GM10266 (cell line): ENCODE results near the gene INO80D.
A peak's percentile ranks its signal among the peaks of the same experiment; 100 is the strongest.
"Not testable (repeated sequence)": the region's sequence is repeated elsewhere in the genome, so short reads cannot be mapped to it uniquely, and the experiment has no call there.

Source experiments
- DNase-seq: peaks from one replicate; pipeline ENCODE4 v3.0.0; 2012; ENCODE audit errors: extremely low spot score
- CTCF ChIP-seq: IDR thresholded peaks from 2 replicates; pipeline ENCODE4 v1.5.1; 2012; ENCODE audit warnings: mild to moderate bottlenecking, low read depth; ENCODE audit not compliant: control insufficient read depth, insufficient read depth; ENCODE audit errors: missing control alignments

Gene INO80D

DNA sequence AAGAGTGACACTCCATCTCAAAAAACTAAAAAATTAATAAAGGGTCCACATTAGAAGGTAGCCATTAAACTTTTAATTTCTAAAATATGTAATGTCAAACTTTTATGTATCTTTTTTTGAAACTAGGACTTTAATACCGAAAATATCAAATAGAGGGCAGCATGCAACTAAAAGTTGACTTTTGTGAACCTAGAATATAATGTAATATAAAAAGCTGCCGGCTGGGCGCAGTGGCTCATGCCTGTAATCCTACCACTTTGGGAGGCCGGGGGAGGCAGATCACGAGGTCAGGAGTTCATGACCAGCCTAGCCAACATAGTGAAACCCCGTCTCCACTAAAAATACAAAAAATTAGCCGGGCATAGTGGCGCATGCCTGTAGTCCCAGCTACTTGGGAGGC lies 62.8 kb downstream of the INO80D start:
- no peak for TF ChIP-seq CTCF
- DNase-seq = no peak

DNA sequence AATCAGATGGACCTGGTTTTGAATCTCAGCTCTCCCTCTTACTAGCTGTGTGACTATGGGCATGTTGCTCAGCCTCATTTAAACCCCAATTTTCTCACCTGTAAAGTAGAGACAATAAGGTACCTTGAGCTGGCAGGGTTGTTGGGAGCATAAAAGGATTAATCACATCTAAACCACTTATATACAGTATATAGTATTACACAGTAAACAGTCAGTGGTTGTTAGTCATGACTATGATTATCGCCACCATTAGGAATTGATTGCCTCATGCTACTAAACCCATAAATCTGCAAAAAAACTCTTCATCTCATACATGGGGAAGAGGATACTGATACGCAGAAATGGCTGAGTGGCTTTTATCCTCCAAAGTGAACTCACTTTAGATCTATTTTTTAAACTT lies 65.8 kb downstream of the INO80D start:
- DNase-seq = no peak
- no peak for TF ChIP-seq CTCF

DNA sequence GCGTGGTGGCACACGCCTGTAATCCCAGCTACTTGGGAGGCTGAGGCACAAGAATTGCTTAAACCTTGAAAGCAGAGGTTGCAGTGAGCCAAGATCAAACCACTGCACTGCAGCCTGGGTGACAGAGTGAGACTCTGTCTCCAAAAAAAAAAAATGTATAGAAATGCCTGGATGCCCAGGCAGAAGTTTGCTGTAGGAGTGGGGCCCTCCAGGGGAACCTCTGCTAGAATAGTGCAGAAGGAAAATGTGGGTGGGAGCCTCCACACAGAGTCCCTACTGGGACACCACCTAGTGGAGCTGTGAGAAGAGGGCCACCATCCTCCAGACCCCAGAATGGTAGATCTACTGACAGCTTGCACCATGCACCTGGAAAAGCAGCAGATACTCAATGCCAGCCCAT lies 70.2 kb downstream of the INO80D start:
- not testable (repeated sequence) for DNase-seq

GRCh38 chr2:206011795-206012194 lies 74.2 kb downstream of the INO80D start:
- DNase-seq = no peak
- no peak for TF ChIP-seq CTCF

GRCh38 chr2:206011018-206011614 lies 74.9 kb downstream of the INO80D start:
- no peak for DNase-seq
- no peak for TF ChIP-seq CTCF

- no peak for DNase-seq
- TF ChIP-seq CTCF = peak; percentile 54
Measured at GRCh38 chr2:206004004-206004693, 81.8 kb downstream of the INO80D start.

- DNase-seq = no peak
- TF ChIP-seq CTCF = no peak
Measured at GRCh38 chr2:206002440-206002839, 83.5 kb downstream of the INO80D start.

DNA sequence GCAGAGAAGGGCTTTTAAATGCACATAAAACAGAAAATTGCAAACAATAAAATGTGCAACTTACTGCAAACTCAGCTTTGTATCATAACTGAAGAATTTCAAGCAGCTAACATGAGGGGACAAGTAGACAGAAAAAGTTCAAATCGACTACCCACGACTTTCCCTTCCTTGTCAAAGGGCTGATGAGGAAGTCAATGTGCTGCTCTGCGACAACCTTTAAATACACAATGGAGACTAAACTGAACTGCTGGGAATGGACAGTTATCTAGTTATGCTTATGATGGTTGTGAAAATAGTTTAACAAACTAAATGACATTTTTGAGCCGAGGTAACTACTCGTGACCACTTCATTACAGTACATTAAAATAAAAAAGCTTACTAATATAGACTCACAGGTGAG lies 84.1 kb downstream of the INO80D start:
- no peak for TF ChIP-seq CTCF
- DNase-seq = no peak
